ENCODE measurements around the gene ADAM17. TPM values are rescaled to one million over a fixed set of nuclear protein-coding genes. Genes with fewer than 3 reads are reported as not detected.

ADAM17 gene
- total and polyA plus RNA-seq, 2 of the 8 experiments (the other 6 are each of a cell fraction or from before 2014, with no cell fraction given) = 6.5 to 23.5 TPM

- no peak for TF ChIP-seq CHD7 (IDR thresholded peaks at IDR 0.05; ENCODE audit: insufficient replicate concordance, low read length)
- TF ChIP-seq MAFK (IDR thresholded peaks at IDR 0.05; ENCODE audit: low read depth, low read length) = no peak
- TF ChIP-seq GTF2F1 (IDR thresholded peaks at IDR 0.05; ENCODE audit: borderline replicate concordance, low read depth, low read length) = no peak
- no peak for TF ChIP-seq EZH2 (IDR thresholded peaks at IDR 0.05; ENCODE audit: low read depth, low read length, severe bottlenecking)
- TF ChIP-seq HDAC6 (IDR thresholded peaks at IDR 0.05; ENCODE audit: low read depth, low read length) = no peak
- TF ChIP-seq RAD21 (IDR thresholded peaks at IDR 0.05 in 1 of 2, conservative IDR thresholded peaks at IDR 0.05 in 1 of 2; ENCODE audit: low read depth in 2 of 2, low read length in 2 of 2) = no peak
- no peak for TF ChIP-seq CEBPB (IDR thresholded peaks at IDR 0.05; ENCODE audit: low read depth, low read length)
These were observed 92.5 kb downstream of the ADAM17 start (continued) for GRCh38 chr2:9462886-9463697.

All from H1 (cell line).